CD4-positive, alpha-beta T cell treated with Interleukin-21 for 1 hour (primary cell): ENCODE data around the gene DCUN1D2.
"Not testable (repeated sequence)": the region's sequence is repeated elsewhere in the genome, so short reads cannot be mapped to it uniquely, and the experiment has no call there.

Experiments used
- DNase-seq: peaks from one replicate; pipeline ENCODE4 v3.0.0-alpha.2; 2020

DCUN1D2 gene

GRCh38 chr13:113489171-113489548 is 1.4 kb downstream of the DCUN1D2 start:
- DNase-seq, result no peak

GRCh38 chr13:113488283-113488682 is 2.2 kb downstream of the DCUN1D2 start:
- no peak for DNase-seq

GRCh38 chr13:113486698-113487097 is 3.8 kb downstream of the DCUN1D2 start:
- DNase-seq, result no peak

GRCh38 chr13:113485545-113485944 is 5.0 kb downstream of the DCUN1D2 start:
- DNase-seq, result no peak

- no peak for DNase-seq
These were observed 6.8 kb downstream of the DCUN1D2 start for GRCh38 chr13:113483504-113484293.

- no peak for DNase-seq
These were observed 7.4 kb downstream of the DCUN1D2 start for GRCh38 chr13:113483081-113483480.

- DNase-seq, result no peak
These were observed 11.3 kb downstream of the DCUN1D2 start for GRCh38 chr13:113479179-113479578.

- no peak for DNase-seq
These were observed 12.8 kb downstream of the DCUN1D2 start for GRCh38 chr13:113477724-113478123.

GRCh38 chr13:113476811-113477210 is 13.7 kb downstream of the DCUN1D2 start:
- no peak for DNase-seq

GRCh38 chr13:113475911-113476310 is 14.6 kb downstream of the DCUN1D2 start:
- DNase-seq, result no peak

- no peak for DNase-seq
These were observed 15.2 kb downstream of the DCUN1D2 start for GRCh38 chr13:113475280-113475679.

- DNase-seq, result no peak
These were observed 16.3 kb downstream of the DCUN1D2 start for GRCh38 chr13:113474179-113474578.

GRCh38 chr13:113472355-113473025 is 18.0 kb downstream of the DCUN1D2 start:
- no peak for DNase-seq

- no peak for DNase-seq
These were observed 18.7 kb downstream of the DCUN1D2 start for GRCh38 chr13:113471844-113472243.

GRCh38 chr13:113470635-113471163 is 19.8 kb downstream of the DCUN1D2 start:
- not testable (repeated sequence) for DNase-seq

GRCh38 chr13:113470073-113470472 is 20.4 kb downstream of the DCUN1D2 start:
- DNase-seq, result no peak

GRCh38 chr13:113469582-113469981 is 20.9 kb downstream of the DCUN1D2 start:
- no peak for DNase-seq

- DNase-seq, result no peak
These were observed 21.9 kb downstream of the DCUN1D2 start for GRCh38 chr13:113468472-113469201.

GRCh38 chr13:113468029-113468428 is 22.5 kb downstream of the DCUN1D2 start:
- no peak for DNase-seq

- no peak for DNase-seq
These were observed 24.1 kb downstream of the DCUN1D2 start for GRCh38 chr13:113466383-113466782.

GRCh38 chr13:113465300-113465699 is 25.2 kb downstream of the DCUN1D2 start:
- DNase-seq, result no peak

- no peak for DNase-seq
These were observed 26.0 kb downstream of the DCUN1D2 start for GRCh38 chr13:113464476-113464875.

GRCh38 chr13:113461022-113461751 is 29.3 kb downstream of the DCUN1D2 start:
- no peak for DNase-seq
